Omental fat pad (tissue), 4 donors: ENCODE data around the gene GPR27. TPM values are rescaled to one million over a fixed set of nuclear protein-coding genes. Genes with fewer than 3 reads are reported as not detected.

ENCODE experiments used
- ATAC-seq: fragments of 150-250 bp; one replicate; pipeline ENCODE4 v1.9.1; 2016; ENCODE audit warnings: mild to moderate bottlenecking, moderate library complexity; ENCODE audit not compliant: low FRiP score
- DNase-seq: peaks from one replicate; pipeline ENCODE4 v3.0.0-alpha.2; 2019; ENCODE audit warnings: low spot score
- CTCF ChIP-seq, 3 donors: fragments of 450-650 bp; IDR thresholded peaks; one replicate each; pipeline ENCODE4 v1.5.1; 2016 to 2017; ENCODE audit warnings: antibody characterized with exemption in 3 of 3, mild to moderate bottlenecking in 3 of 3, moderate library complexity in 2 of 3
- total RNA-seq, 4 donors: library from RNA; depleted of rRNA; stranded (reverse); fragments of >200 nt; gene quantifications; one replicate each; pipeline ENCODE4 v1.1.0, GENCODE V29; 2016

The GPR27 gene
- total RNA-seq, 4 donors from 2014 or later: 0.19 to 4.1 (median 0.84) TPM; not detected in 1

- no peak for TF ChIP-seq CTCF (IDR thresholded peaks at IDR 0.05)
- ATAC-seq: no peak
- no peak for DNase-seq
These were observed 22.9 kb downstream of the GPR27 start for GRCh38 chr3:71776538-71776937.

- no peak for ATAC-seq
- no peak for DNase-seq
- TF ChIP-seq CTCF (IDR thresholded peaks at IDR 0.05): no peak
These were observed 24.7 kb downstream of the GPR27 start for GRCh38 chr3:71778353-71778752.

- no peak for ATAC-seq
- no peak for TF ChIP-seq CTCF (IDR thresholded peaks at IDR 0.05)
- DNase-seq: no peak
These were observed 26.2 kb downstream of the GPR27 start for GRCh38 chr3:71779674-71780377.

- ATAC-seq (no peak), DNase-seq (no peak)
- no peak for TF ChIP-seq CTCF (IDR thresholded peaks at IDR 0.05)
These were observed 26.8 kb downstream of the GPR27 start for GRCh38 chr3:71780430-71780829.

- no peak for TF ChIP-seq CTCF (IDR thresholded peaks at IDR 0.05)
- DNase-seq: no peak
- ATAC-seq: no peak
These were observed 29.5 kb downstream of the GPR27 start for GRCh38 chr3:71783152-71783551.

GRCh38 chr3:71784201-71784913 is 30.7 kb downstream of the GPR27 start:
- TF ChIP-seq CTCF (IDR thresholded peaks at IDR 0.05): no peak
- DNase-seq (no peak), ATAC-seq (no peak)
